ENCODE measurements around the gene TP53I13.

Gene TP53I13

GRCh38 chr17:29567554-29568330 is 759 bp upstream of the TP53I13 start:
- peak in 3 of 4 experiments; percentile 30 to 63 (median 55) for DNase-seq

GRCh38 chr17:29569245-29569950 is 897 bp downstream of the TP53I13 start:
- no peak for DNase-seq

GRCh38 chr17:29570521-29570920 is 2.0 kb downstream of the TP53I13 start:
- no peak for DNase-seq

- no peak for DNase-seq
Observed at GRCh38 chr17:29571486-29571882, 3.0 kb downstream of the TP53I13 start.

- DNase-seq: no peak
Observed at GRCh38 chr17:29571883-29572681, 3.6 kb downstream of the TP53I13 start.

- peak in 2 of 4 experiments; percentile 33 to 49 for DNase-seq
Observed at GRCh38 chr17:29572691-29573557, 4.4 kb downstream of the TP53I13 start.

- no peak for DNase-seq
Observed at GRCh38 chr17:29573558-29573869, 5.0 kb downstream of the TP53I13 start.

GRCh38 chr17:29573871-29574731 is 5.6 kb downstream of the TP53I13 start:
- no peak for DNase-seq

GRCh38 chr17:29574732-29575510 is 6.4 kb downstream of the TP53I13 start:
- DNase-seq: no peak

GRCh38 chr17:29575511-29576213 is 7.2 kb downstream of the TP53I13 start:
- no peak for DNase-seq

GRCh38 chr17:29576214-29577000 is 7.9 kb downstream of the TP53I13 start:
- no peak for DNase-seq

- no peak for DNase-seq
Observed at GRCh38 chr17:29577001-29577370, 8.5 kb downstream of the TP53I13 start.

GRCh38 chr17:29577385-29578211 is 9.1 kb downstream of the TP53I13 start:
- no peak for DNase-seq

- no peak for DNase-seq
Observed at GRCh38 chr17:29578626-29579485, 10.4 kb downstream of the TP53I13 start.

- DNase-seq: peak; percentile 76 to 88 (median 82)
Observed at GRCh38 chr17:29579866-29580771, 11.6 kb downstream of the TP53I13 start.

- DNase-seq: no peak
Observed at GRCh38 chr17:29581583-29582253, 13.2 kb downstream of the TP53I13 start.
